Chondrocyte (in vitro differentiated cells): ENCODE measurements around the gene BUB1B. TPM values are rescaled to one million over a fixed set of nuclear protein-coding genes. Genes with fewer than 3 reads are reported as not detected.

Experiments used
- DNase-seq: peaks from one replicate; pipeline ENCODE4 v3.0.0; 2021; ENCODE audit warnings: mixed read lengths, low spot score
- H3K27ac Mint-ChIP-seq: one replicate; pipeline ENCODE4 v1.8.0; 2021; ENCODE audit warnings: mild to moderate bottlenecking, moderate library complexity, mixed read lengths; ENCODE audit not compliant: unreplicated experiment
- H3K27me3 Mint-ChIP-seq: 2 replicates; pipeline ENCODE4 v1.8.0; 2021; ENCODE audit warnings: low read depth, mixed read lengths
- H3K36me3 Mint-ChIP-seq: 2 replicates; pipeline ENCODE4 v1.8.0; 2021; ENCODE audit warnings: low read depth, mixed read lengths
- H3K4me1 Mint-ChIP-seq: 2 replicates; pipeline ENCODE4 v1.8.0; 2021; ENCODE audit warnings: low read depth, mild to moderate bottlenecking, mixed read lengths
- H3K4me3 Mint-ChIP-seq: one replicate; pipeline ENCODE4 v1.8.0; 2021; ENCODE audit warnings: mild to moderate bottlenecking, moderate library complexity, mixed read lengths; ENCODE audit not compliant: unreplicated experiment
- H3K9me3 Mint-ChIP-seq: 2 replicates; pipeline ENCODE4 v1.8.0; 2021; ENCODE audit warnings: low read depth, mixed read lengths
- CTCF ChIP-seq: fragments of 200-600 bp; sonication (generic); IDR thresholded peaks from 2 replicates; pipeline ENCODE4 v1.5.0; 2021; ENCODE audit warnings: antibody characterized with exemption, mild to moderate bottlenecking, moderate library complexity
- total RNA-seq: library from RNA; stranded (reverse); gene quantifications from 3 replicates; pipeline ENCODE4 v1.2.1, GENCODE V29; 2021

Gene BUB1B
- total RNA-seq, 1 donor from 2014 or later: 6.7 TPM

- no peak for DNase-seq
- Mint-ChIP-seq H3K4me1 (peaks cover 11% of the 10 kb centered on the region), H3K27me3 (peaks cover 7% of the 10 kb centered on the region), H3K27ac (no peak overlapping the region), H3K9me3 (no peaks in the 10 kb centered on the region), H3K36me3 (no peaks in the 10 kb centered on the region), H3K4me3 (no peak overlapping the region)
- TF ChIP-seq CTCF: no peak
Measured at GRCh38 chr15:40256638-40257235, 95.9 kb downstream of the BUB1B start.

- no peaks in the 10 kb centered on the region for H3K36me3 Mint-ChIP-seq
- no peak for DNase-seq
- H3K4me3 Mint-ChIP-seq: no peak overlapping the region
- peaks cover 12% of the 10 kb centered on the region for H3K4me1 Mint-ChIP-seq
- TF ChIP-seq CTCF: no peak
- H3K27me3 Mint-ChIP-seq: peaks cover 7% of the 10 kb centered on the region
- no peak overlapping the region for H3K27ac Mint-ChIP-seq
- no peaks in the 10 kb centered on the region for H3K9me3 Mint-ChIP-seq
Measured at GRCh38 chr15:40257656-40258450, 97.0 kb downstream of the BUB1B start.

GRCh38 chr15:40258544-40258943 is 97.7 kb downstream of the BUB1B start:
- no peak for TF ChIP-seq CTCF
- peaks cover 13% of the 10 kb centered on the region for H3K4me1 Mint-ChIP-seq
- H3K27me3 Mint-ChIP-seq: peaks cover 5% of the 10 kb centered on the region
- H3K4me3 Mint-ChIP-seq: no peak overlapping the region
- H3K9me3 Mint-ChIP-seq: no peaks in the 10 kb centered on the region
- no peaks in the 10 kb centered on the region for H3K36me3 Mint-ChIP-seq
- no peak overlapping the region for H3K27ac Mint-ChIP-seq
- no peak for DNase-seq

GRCh38 chr15:40259021-40259420 is 98.2 kb downstream of the BUB1B start:
- TF ChIP-seq CTCF: no peak
- H3K4me3 Mint-ChIP-seq: no peak overlapping the region
- no peak overlapping the region for H3K27ac Mint-ChIP-seq

GRCh38 chr15:40263024-40263754 is 102.3 kb downstream of the BUB1B start:
- no peaks in the 10 kb centered on the region for H3K9me3 Mint-ChIP-seq
- H3K4me3 Mint-ChIP-seq: no peak overlapping the region
- H3K4me1 Mint-ChIP-seq: peaks cover 17% of the 10 kb centered on the region
- no peak for DNase-seq
- no peak overlapping the region for H3K27ac Mint-ChIP-seq
- H3K36me3 Mint-ChIP-seq: no peaks in the 10 kb centered on the region
- TF ChIP-seq CTCF: no peak
- H3K27me3 Mint-ChIP-seq: no peaks in the 10 kb centered on the region

More at GRCh38 chr15:40259021-40259420, 98.2 kb downstream of the BUB1B start:
- Mint-ChIP-seq H3K27me3 (peaks cover 2% of the 10 kb centered on the region), H3K4me1 (peaks cover 10% of the 10 kb centered on the region), H3K9me3 (no peaks in the 10 kb centered on the region), H3K36me3 (no peaks in the 10 kb centered on the region)
- no peak for DNase-seq
